Prostate gland (tissue), 2 donors: ENCODE data around the gene HES1. TPM values are rescaled to one million over a fixed set of nuclear protein-coding genes. Genes with fewer than 3 reads are reported as not detected.

Experiments used
- DNase-seq: peaks from one replicate; pipeline ENCODE4 v3.0.0-alpha.2; 2019; ENCODE audit warnings: low spot score
- H3K27ac ChIP-seq, 2 donors: fragments of 200-600 bp; sonication (generic); 2 replicates each; pipeline ENCODE4 v1.5.1; 2017 to 2019
- H3K27me3 ChIP-seq: fragments of 200-600 bp; sonication (generic); replicated peaks from 2 replicates; pipeline ENCODE4 v1.5.1; 2019; ENCODE audit not compliant: insufficient read depth
- H3K36me3 ChIP-seq, 2 donors: fragments of 200-600 bp; sonication (generic); 1 replicate in 1 of 2; 2 replicates in 1 of 2; pipeline versions ENCODE4 v1.5.1 to v1.8.1; 2017 to 2019
- H3K4me1 ChIP-seq: fragments of 200-600 bp; sonication (generic); replicated peaks from 2 replicates; pipeline ENCODE4 v1.5.1; 2019
- H3K4me3 ChIP-seq, 2 donors: fragments of 200-600 bp; sonication (generic); 2 replicates each; pipeline ENCODE4 v1.5.1; 2017 to 2019
- H3K9me3 ChIP-seq: fragments of 200-600 bp; sonication (generic); 2 replicates; pipeline ENCODE4 v1.5.1; 2017
- POLR2A ChIP-seq: fragments of 450-650 bp; IDR thresholded peaks from one replicate; pipeline ENCODE4 v1.6.1; 2016; ENCODE audit warnings: antibody characterized with exemption, mild to moderate bottlenecking
- POLR2AphosphoS5 ChIP-seq: sonication (generic); formaldehyde crosslinking; IDR thresholded peaks from one replicate; pipeline ENCODE4 v1.6.1; 2017; ENCODE audit warnings: antibody characterized with exemption
- WGBS: methylation state at CpG from one replicate; pipeline ENCODE4 v1.1.5; 2018; 5-methylcytosine and 5-hydroxymethylcytosine counted together
- intact Hi-C: fragments of 100-400 bp; cut with DNase I; formaldehyde crosslinking; loops from one replicate; pipeline ENCODE4 v1.14.2; 2022
- total RNA-seq, 2 donors: library from RNA; depleted of rRNA; stranded (reverse); fragments of >200 nt; gene quantifications; one replicate each; pipeline ENCODE4 v1.1.0, GENCODE V29; 2016
- TF ChIP-seq, protein P1 (sequence below), 4 experiments: fragments of 200-600 bp in 2 of 4; fragments of 450-650 bp in 2 of 4; sonication (generic) in 2 of 4; IDR thresholded peaks; 1 replicate in 3 of 4; 2 replicates in 1 of 4; pipeline ENCODE4 v1.5.1; 2016 to 2019; ENCODE audit warnings: antibody characterized with exemption in 4 of 4, mild to moderate bottlenecking in 2 of 4, moderate library complexity in 2 of 4

The HES1 gene
- total RNA-seq, 2 donors from 2014 or later = 92.4 to 174 TPM

DNA sequence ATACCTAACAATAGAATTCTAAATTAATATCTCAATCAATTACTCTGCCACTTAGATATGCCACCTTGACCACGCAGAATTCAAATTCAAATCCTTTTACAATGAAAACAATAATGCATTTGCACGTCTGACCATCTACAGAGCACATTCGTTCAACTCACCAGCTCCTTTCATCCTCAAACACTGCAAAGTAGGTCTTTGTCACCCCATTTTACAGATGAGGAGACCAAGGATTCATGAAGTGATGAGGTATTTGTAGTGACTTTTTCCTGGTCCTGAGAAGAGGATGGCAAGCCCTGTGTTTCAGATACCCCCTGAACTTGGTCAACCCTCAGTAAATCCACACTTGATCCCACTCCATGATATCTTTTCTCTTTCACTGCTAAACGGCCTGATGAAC is 42.2 kb downstream of the HES1 start:
- Histone ChIP-seq H3K27ac (no peak overlapping the region), H3K36me3 (no peaks in the 10 kb centered on the region), H3K4me1 (no peaks in the 10 kb centered on the region), H3K9me3 (no peaks in the 10 kb centered on the region), H3K4me3 (no peak overlapping the region), H3K27me3 (no peaks in the 10 kb centered on the region)
- intact Hi-C loops = no loop called here
- TF ChIP-seq POLR2AphosphoS5 = no peak
- TF ChIP-seq, protein P1, sequence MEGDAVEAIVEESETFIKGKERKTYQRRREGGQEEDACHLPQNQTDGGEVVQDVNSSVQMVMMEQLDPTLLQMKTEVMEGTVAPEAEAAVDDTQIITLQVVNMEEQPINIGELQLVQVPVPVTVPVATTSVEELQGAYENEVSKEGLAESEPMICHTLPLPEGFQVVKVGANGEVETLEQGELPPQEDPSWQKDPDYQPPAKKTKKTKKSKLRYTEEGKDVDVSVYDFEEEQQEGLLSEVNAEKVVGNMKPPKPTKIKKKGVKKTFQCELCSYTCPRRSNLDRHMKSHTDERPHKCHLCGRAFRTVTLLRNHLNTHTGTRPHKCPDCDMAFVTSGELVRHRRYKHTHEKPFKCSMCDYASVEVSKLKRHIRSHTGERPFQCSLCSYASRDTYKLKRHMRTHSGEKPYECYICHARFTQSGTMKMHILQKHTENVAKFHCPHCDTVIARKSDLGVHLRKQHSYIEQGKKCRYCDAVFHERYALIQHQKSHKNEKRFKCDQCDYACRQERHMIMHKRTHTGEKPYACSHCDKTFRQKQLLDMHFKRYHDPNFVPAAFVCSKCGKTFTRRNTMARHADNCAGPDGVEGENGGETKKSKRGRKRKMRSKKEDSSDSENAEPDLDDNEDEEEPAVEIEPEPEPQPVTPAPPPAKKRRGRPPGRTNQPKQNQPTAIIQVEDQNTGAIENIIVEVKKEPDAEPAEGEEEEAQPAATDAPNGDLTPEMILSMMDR (IDR thresholded peaks at IDR 0.05) = no peak
- no peak for TF ChIP-seq POLR2A
- DNase-seq = no peak
- WGBS = 83% methylated on average over 4 of the region's 4 CpGs

DNA sequence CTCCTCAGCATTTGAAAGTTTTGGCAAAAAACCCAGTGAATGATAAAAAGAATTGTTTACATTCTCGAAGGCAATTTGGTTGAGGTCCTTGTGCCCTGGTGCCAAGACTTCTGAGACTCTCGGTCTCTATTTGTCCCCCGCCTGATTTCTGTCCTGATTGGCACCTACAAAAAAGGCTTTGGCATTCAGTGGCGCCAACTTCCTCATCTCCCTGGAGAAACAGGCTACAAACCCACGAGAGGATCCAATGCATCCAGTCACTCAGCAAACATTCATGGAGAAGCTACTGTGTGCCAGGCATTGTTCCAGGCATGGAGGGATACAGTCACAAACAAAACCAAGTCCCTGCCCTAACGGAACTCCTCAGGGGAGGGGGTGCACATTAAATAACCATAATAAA is 42.7 kb downstream of the HES1 start:
- Histone ChIP-seq H3K4me3 (no peak overlapping the region), H3K27me3 (no peaks in the 10 kb centered on the region), H3K4me1 (peaks cover under 1% of the 10 kb centered on the region), H3K9me3 (no peaks in the 10 kb centered on the region), H3K36me3 (no peaks in the 10 kb centered on the region), H3K27ac (no peak overlapping the region)
- no peak for DNase-seq
- TF ChIP-seq POLR2A = no peak
- TF ChIP-seq POLR2AphosphoS5 = no peak
- TF ChIP-seq, protein P1 (IDR thresholded peaks at IDR 0.05) = no peak
- intact Hi-C loops = no loop called here
- 23% methylated on average over 6 of the region's 6 CpGs for WGBS

DNA sequence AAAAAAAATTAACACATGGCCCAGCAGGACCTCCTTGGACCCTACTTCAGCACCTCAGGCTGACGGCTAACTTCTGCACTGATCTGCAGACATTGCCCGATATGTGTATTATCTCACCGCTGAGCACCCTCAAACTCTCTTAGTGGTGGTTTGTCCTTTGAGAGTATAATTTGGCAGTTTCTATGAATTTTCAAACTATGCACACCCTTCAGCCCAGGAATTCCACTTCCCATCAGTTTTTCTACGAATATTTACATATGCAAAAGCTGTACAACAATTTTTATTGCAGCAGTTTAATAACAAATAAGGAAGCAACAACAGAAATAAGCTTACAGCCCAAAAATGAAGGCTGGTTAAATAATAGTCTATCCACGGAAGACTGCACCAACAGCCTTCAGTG is 44.6 kb downstream of the HES1 start:
- no peaks in the 10 kb centered on the region for H3K9me3 ChIP-seq
- intact Hi-C loops = no loop called here
- H3K27ac ChIP-seq = no peak overlapping the region
- TF ChIP-seq, protein P1 (IDR thresholded peaks at IDR 0.05) = no peak
- TF ChIP-seq POLR2A = no peak
- no peak for TF ChIP-seq POLR2AphosphoS5
- no peak overlapping the region for H3K4me3 ChIP-seq
- H3K36me3 ChIP-seq = no peaks in the 10 kb centered on the region
- WGBS = 99% methylated on average over 5 of the region's 5 CpGs
- DNase-seq = no peak
- H3K4me1 ChIP-seq = peaks cover 7% of the 10 kb centered on the region
- no peaks in the 10 kb centered on the region for H3K27me3 ChIP-seq

DNA sequence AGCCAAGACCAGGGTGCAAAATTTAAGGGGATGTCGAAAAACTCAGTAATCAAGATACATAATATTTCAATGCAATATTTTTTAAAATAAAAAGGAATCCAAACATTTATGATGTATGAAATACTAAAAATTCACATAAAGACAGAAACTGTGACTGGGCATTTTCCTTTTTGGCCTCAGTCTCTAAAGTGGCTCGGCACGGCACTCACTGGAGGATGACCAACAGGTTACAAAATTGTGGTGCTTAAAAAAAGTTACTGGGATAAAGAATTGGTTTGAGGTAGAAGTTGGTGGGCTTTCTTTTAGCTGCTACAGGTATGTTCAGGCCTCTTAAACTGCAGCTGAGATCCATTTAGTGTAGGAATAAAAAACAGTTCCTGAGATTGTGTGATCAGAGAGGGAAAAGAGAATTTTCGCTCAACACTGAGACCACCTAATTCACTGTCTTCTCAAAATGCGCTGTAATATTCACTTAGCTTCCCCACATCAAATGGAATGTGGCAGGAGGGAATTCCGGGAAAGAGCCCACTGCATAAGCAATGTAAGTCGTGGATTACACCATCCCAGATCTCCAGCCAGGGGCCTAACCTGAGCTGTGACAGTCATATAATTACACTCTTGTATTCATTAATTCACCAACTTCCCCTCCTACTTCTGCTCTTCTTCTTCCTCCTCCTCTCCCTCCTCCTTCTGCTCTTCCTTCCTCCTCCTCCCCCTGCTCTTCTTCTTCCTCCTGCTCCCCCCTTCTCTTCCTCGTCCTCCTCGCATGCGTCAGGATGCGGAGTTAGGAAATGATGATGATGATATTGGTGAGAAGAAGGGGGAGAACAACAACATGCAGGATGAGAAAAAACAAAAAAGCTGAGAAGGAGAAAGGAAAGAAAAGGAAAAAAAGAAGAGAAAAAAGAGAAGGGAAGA is 45.9 kb downstream of the HES1 start:
- Histone ChIP-seq H3K27ac (no peak overlapping the region), H3K9me3 (no peaks in the 10 kb centered on the region), H3K4me1 (peaks cover 7% of the 10 kb centered on the region), H3K36me3 (no peaks in the 10 kb centered on the region), H3K4me3 (no peak overlapping the region), H3K27me3 (no peaks in the 10 kb centered on the region)
- intact Hi-C loops = no loop called here
- WGBS = 94% methylated on average over 11 of the region's 11 CpGs
- TF ChIP-seq, protein P1 (IDR thresholded peaks at IDR 0.05) = no peak
- no peak for TF ChIP-seq POLR2AphosphoS5
- TF ChIP-seq POLR2A = no peak
- no peak for DNase-seq

DNA sequence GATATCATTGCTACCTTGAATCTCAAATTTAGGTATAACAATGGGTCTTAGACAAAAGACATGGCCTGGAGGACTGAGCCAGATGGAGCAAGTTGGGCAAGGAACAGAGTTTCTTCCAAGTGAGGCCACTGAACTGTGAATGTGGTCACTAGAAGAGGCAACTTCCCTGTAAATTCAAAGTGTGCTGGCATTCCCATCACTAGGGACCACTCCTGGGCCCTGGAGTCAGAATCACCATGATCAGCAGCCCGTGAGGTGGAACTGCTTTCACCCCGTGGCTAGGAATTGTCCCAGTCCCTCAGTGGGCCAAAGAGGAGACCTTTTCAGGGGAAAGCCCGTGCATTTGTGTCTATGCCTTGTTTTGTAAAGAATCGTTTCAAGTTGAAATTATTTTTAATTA is 47.3 kb downstream of the HES1 start:
- no peaks in the 10 kb centered on the region for H3K9me3 ChIP-seq
- TF ChIP-seq, protein P1 (IDR thresholded peaks at IDR 0.05) = no peak
- TF ChIP-seq POLR2A = no peak
- no peak for TF ChIP-seq POLR2AphosphoS5
- intact Hi-C loops = no loop called here
- peaks cover 7% of the 10 kb centered on the region for H3K4me1 ChIP-seq
- 91% methylated on average over 4 of the region's 4 CpGs for WGBS
- H3K4me3 ChIP-seq = no peak overlapping the region
- no peaks in the 10 kb centered on the region for H3K27me3 ChIP-seq
- H3K36me3 ChIP-seq = no peaks in the 10 kb centered on the region
- H3K27ac ChIP-seq = peak overlapping the region; percentile 74 to 75
- no peak for DNase-seq
